ENCODE results near the gene CHAD.
"Not testable (repeated sequence)": the region's sequence is repeated elsewhere in the genome, so short reads cannot be mapped to it uniquely, and the experiment has no call there.

The CHAD gene

DNA sequence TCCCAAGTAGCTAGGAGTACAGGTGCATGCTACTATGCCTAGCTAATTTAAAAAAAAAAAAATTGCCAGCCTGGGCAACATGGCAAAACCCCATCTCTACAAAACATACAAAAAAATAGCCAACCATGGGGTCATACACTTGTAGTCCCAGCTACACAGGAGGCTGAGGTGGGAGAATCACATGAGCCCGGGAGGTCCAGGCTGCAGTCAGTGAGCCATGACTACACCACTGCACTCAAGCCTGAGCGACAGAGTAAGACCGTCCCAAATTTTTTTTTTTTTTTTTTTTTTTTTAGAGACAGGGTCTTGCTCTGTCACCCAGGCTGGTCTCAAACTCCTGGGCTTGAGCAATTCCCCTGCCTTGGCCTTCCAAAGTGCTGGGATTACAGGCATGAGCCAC is 14.8 kb downstream of the CHAD start:
- DNase-seq = no peak

GRCh38 chr17:50452630-50453300 is 15.9 kb downstream of the CHAD start:
- no peak for DNase-seq

DNA sequence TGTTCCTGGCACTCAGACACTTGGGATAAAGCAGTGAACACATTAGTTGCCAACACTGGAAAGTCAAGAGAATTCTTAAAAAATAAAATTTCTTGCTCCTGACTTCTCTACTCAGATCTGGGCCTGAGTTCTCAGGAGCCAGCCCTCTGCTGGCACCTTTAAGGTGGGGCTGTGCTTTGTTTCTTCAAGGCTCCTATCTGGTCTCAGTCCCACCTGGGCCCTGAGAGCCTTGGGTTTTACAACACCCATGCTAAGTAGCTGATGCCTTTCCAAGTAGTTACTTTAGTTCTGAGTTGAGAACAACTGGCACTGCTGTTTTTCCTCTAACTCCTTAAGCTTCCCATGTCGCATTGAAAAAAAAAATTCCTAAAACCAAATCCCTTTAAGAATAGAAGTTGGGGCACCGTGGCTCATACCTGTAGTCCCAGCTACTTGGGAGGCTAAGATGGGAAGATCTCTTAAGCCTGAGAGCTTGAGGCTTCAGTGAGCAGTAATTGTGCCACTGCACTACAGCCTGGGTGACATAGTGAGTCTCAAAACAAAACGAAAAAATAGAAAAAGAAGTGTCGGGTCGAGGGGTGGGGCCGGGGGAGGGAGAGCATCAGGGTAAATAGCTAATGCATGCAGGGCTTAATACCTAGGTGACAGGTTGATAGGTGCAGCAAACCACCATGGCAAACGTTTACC is 16.6 kb downstream of the CHAD start:
- DNase-seq = no peak

GRCh38 chr17:50448643-50449042 is 20.0 kb downstream of the CHAD start:
- DNase-seq = no peak

DNA sequence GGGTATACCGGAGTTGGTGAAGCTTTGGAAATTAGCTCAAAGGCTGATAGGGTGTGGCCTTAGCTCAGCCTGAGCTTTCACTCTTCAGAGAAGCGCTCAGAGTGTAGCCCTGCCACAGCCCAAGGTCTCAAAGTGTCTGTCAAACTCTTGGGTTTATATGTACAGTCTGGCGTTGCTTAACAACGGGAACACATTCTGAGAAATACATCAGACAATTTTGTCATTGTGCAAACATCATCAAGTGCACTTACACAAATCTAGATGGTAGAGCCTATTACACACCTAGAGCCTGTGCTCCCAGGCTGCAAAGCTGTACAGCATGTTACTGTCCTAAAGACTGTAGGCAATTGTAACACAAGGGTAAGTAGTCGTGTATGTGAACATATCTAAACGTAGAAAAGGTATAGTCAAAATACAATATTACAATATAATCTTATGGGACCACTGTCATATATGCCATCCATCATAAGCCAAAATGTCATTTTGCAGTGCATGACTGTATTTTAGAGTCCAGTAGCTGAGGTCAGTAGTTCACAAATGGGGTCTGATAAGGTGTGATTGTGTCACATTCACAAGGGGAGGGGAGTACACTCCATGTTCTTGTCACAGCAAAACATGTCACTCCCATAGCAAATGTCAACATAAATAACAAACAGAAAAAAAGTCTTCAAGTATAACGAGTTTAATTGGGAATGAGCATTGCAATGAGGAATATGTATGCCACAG is 20.6 kb downstream of the CHAD start:
- no peak for DNase-seq

- no peak for DNase-seq
Observed at GRCh38 chr17:50445730-50446325, 22.9 kb downstream of the CHAD start.

GRCh38 chr17:50444841-50445715 is 23.6 kb downstream of the CHAD start:
- DNase-seq = no peak

- no peak for DNase-seq
Observed at GRCh38 chr17:50443505-50443974, 25.1 kb downstream of the CHAD start.

DNA sequence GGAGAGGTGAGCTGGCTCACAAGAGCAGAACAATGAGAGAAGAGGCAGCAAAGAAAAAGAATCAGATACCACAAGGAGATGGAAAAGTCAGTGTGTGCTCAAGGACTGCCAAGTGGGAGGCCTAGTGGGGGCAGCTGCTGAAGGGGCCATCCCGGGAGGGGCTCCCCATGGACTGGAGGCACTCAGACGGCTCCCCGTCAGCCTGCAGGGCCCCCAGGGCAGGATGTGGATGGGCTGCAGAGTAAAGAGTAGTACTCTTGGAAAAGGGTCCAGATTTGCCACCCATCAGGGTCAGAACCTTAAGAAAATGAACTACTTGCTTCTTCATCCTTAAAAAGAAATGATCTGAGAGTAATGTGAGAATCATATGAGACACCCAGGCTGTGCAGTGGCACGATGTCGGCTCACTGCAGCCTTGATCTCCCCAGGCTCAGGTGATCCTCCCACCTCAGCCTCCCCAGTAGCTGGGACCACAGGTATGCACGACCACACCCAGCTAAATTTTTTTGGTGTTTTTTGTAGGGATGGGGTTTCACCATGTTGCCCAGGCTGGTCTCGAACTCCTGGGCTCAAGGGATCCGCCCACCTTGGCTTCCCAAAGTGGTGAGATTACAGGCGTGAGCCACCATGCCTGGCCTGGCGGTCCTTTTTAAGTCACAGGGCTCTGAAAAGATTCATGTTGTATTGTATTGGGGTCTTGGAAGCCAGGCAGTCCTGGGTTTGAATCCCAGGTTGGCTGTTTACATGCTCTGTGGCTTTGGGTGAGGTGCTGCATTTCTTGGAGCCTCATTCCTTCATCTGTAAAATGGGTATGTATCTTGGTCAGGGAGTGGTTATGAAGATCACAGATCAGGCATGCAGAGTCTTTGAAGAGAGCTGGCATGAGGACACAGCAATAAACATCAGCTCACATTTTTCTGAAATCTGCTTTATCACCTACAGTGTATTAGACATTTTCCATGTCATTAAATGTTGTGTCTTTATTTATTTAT is 27.5 kb downstream of the CHAD start:
- DNase-seq = no peak

- DNase-seq = no peak
Observed at GRCh38 chr17:50440172-50440837, 28.4 kb downstream of the CHAD start.

- no peak for DNase-seq
Observed at GRCh38 chr17:50439008-50439407, 29.7 kb downstream of the CHAD start.

- DNase-seq = no peak
Observed at GRCh38 chr17:50437409-50437808, 31.3 kb downstream of the CHAD start.

- no peak for DNase-seq
Observed at GRCh38 chr17:50432125-50432762, 36.4 kb downstream of the CHAD start.

GRCh38 chr17:50430821-50431618 is 37.7 kb downstream of the CHAD start:
- DNase-seq = no peak

DNA sequence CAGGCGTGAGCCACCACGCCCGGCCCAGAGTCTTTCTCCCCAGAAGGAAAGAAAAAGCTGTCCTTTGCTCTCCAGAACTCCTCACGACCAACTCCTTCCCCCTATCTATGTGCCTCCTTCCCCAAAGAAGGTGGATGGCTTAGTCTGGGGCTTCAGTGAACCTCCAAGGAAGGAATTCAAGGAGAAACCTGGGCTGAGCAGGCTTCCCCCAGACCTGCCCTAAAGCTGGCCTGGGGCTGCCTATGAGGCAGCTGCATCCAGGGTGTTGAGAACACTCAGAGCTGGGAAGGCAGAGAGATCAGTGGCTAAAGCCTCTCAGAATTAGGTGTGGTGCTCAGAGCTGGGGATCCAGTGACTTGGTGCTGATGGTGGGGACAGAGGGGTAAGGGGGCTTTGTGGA is 38.9 kb downstream of the CHAD start:
- DNase-seq = no peak

DNA sequence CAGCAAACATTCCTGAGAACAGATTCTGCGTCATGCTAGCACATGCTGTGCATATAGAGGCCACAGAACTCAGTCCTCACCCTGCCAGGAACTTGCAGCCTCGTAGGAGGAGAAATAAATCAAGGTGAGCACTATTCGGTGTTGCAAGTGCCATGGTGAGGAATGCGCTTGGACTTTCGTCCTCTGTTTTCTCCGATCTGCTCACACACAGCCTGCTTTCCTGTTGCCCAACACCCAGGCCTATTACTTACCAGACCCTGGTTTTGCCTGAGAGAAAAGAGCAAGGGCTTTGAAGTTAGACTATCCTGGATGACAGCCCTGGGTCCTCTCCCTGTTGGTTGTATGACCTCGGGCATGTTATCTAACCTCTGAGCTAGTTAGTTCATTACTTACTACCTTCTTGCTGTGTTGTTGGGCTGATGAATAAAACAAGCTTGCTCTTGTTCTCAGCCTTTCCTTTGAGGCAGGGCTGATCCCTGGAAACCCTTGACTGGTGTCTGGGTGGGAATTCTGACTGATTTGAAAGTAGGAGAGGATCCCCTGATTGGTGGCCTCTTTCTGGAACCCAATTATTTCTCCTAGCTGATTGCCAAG is 39.8 kb downstream of the CHAD start:
- no peak for DNase-seq

- DNase-seq = not testable (repeated sequence)
Observed at GRCh38 chr17:50428126-50428525, 40.6 kb downstream of the CHAD start.
